ENCODE results near the gene TRAF7. TPM values are rescaled to one million over a fixed set of nuclear protein-coding genes. Genes with fewer than 3 reads are reported as not detected.
A peak's percentile ranks its signal among the peaks of the same experiment; 100 is the strongest.

The TRAF7 gene
- total and polyA plus RNA-seq, 2 of the 13 experiments (the other 11 are each of a cell fraction or from before 2014, with no cell fraction given), result 47.9 to 65.6 TPM

- CTCF ChIA-PET (ENCODE audit: low intra/inter-chr PET ratio, low total read pairs), result no interaction called here
- H3K4me3 ChIP-seq (replicated peaks in 1 of 3; ENCODE audit: insufficient read depth in 1 of 3, low read depth in 2 of 3, low read length in 3 of 3), result peak overlapping the region in 1 of 3 experiments; percentile 30; a peak in 1 of 6 replicates
- no peak overlapping the region for H3K9ac ChIP-seq (ENCODE audit: insufficient read depth, low read depth, low read length)
- TF ChIP-seq EED (CRISPR knock-in tag; IDR thresholded peaks at IDR 0.05), result no peak
- no peak for TF ChIP-seq ZBTB7B (CRISPR knock-in tag; IDR thresholded peaks at IDR 0.05)
- TF ChIP-seq AGO2 (optimal IDR thresholded peaks at IDR 0.05; ENCODE audit: low read depth, low read length), result peak; percentile 49
- TF ChIP-seq ZNF776 (CRISPR knock-in tag; IDR thresholded peaks at IDR 0.05), result 0 out of 2 replicates have a peak, but pooled peaks have one; percentile 16
- no peak for TF ChIP-seq ZNF710 (CRISPR knock-in tag; IDR thresholded peaks at IDR 0.05; ENCODE audit: borderline replicate concordance)
- peak; percentile 71; the same call in 1 of the 2 replicates for TF ChIP-seq RBFOX2 (IDR thresholded peaks at IDR 0.05; ENCODE audit: low read depth, low read length)
- no peak for TF ChIP-seq MIER3 (CRISPR knock-in tag; IDR thresholded peaks at IDR 0.05; ENCODE audit: borderline replicate concordance)
- TF ChIP-seq PAWR (CRISPR knock-in tag; IDR thresholded peaks at IDR 0.05; ENCODE audit: borderline replicate concordance), result no peak
- H3K27me3 ChIP-seq (ENCODE audit: control insufficient read depth in 1 of 2, insufficient read depth in 2 of 2, low read length in 2 of 2), result no peaks in the 10 kb centered on the region; a peak in 1 of 5 replicates
- peaks cover 28% of the 10 kb centered on the region for H3K79me2 ChIP-seq (ENCODE audit: insufficient read depth, low read length)
- FAIRE-seq (no peak), DNase-seq (ENCODE audit: low spot score) (no peak), ATAC-seq (no peak)
- in situ Hi-C loops (cut with HindIII; ENCODE audit: extremely low pct_ligation_motif_present, low pct_unique_long_range_greater_than_20kb), result no loop called here
- H3K27ac ChIP-seq (ENCODE audit: extremely low read length, insufficient read depth, low read length), result peak overlapping the region; percentile 59
- WGBS (ENCODE audit: low lambda C conversion rate), result 93% methylated on average over 13 of the region's 17 CpGs
- no TSS peak for BruUV-seq (replicated peaks)
- H4K20me1 ChIP-seq (ENCODE audit: insufficient read depth, low read length), result 0 out of 2 replicates have a peak, but pooled peaks cover 3% of the 10 kb centered on the region
- POLR2A ChIA-PET, result interaction anchor here (0.9 to 1.4 kb wide), 3 partner anchors 16 to 55 kb away, joined by 3 to 6 read pairs (median 5); partner anchors contain the start of gene TRAF7
- peaks cover 52% of the 10 kb centered on the region for H3K4me1 ChIP-seq (ENCODE audit: insufficient read depth, low read length)
- no peaks in the 10 kb centered on the region for H3K9me3 ChIP-seq (ENCODE audit: low read length)
- H2AFZ ChIP-seq (ENCODE audit: low read length), result no peak overlapping the region
- intact Hi-C loops (cut with micrococcal nuclease; ENCODE audit: unreplicated experiment), result no loop called here
- H3K36me3 ChIP-seq (replicated peaks in 1 of 2; ENCODE audit: control insufficient read depth in 1 of 2, insufficient read depth in 2 of 2, low read length in 2 of 2), result peaks cover 4 to 20% of the 10 kb centered on the region in 2 experiments; a peak in 4 of 5 replicates
- H3K4me2 ChIP-seq (ENCODE audit: low read depth, low read length), result 0 out of 2 replicates have a peak overlapping the region, but pooled peaks have one; percentile 63
Observed at GRCh38 chr16:2210009-2210332, 54.4 kb downstream of the TRAF7 start.
